B cell (primary cell): ENCODE data around the gene PDK2. TPM values are rescaled to one million over a fixed set of nuclear protein-coding genes. Genes with fewer than 3 reads are reported as not detected.

ENCODE experiments used
- ATAC-seq: fragments of 200-7000 bp; cut with Tn5 transposase; one replicate; pipeline ENCODE4 v1.10.0; 2021; ENCODE audit warnings: low read depth, mild to moderate bottlenecking, moderate number of reproducible peaks, moderate library complexity
- CTCF ChIA-PET: fragments of 350-600 bp; sonication (Branson Sonifier 250); formaldehyde crosslinking; loops from one replicate; lab custom pipeline; 2021; ENCODE audit warnings: antibody characterized with exemption, inconsistent platforms; lab: Charles Lee
- POLR2A ChIA-PET: fragments of 350-600 bp; sonication (Branson Sonifier 250); formaldehyde crosslinking; loops from one replicate; lab custom pipeline; 2021; ENCODE audit warnings: antibody characterized with exemption; lab: Charles Lee
- DNase-seq: peaks from one replicate; pipeline ENCODE4 v3.0.0; 2013
- H2AFZ ChIP-seq: 2 replicates; pipeline ENCODE4 v1.6.1; 2012; ENCODE audit warnings: mild to moderate bottlenecking, low read depth, low read length; ENCODE audit not compliant: insufficient read depth, poor library complexity, severe bottlenecking
- H3K27ac ChIP-seq, 2 donors: 1 replicate in 1 of 2; 2 replicates in 1 of 2; pipeline ENCODE4 v1.5.1; 2012 to 2013; ENCODE audit warnings: low read length in 2 of 2, mild to moderate bottlenecking in 2 of 2, moderate library complexity in 1 of 2
- H3K27me3 ChIP-seq, 4 experiments: fragments of 200-600 bp in 1 of 4; sonication (generic) in 1 of 4; replicated peaks in 1 of 4; 1 replicate in 2 of 4; 2 replicates in 2 of 4; pipeline versions ENCODE4 v1.6.1 to v1.7.0; 2013 to 2016; ENCODE audit warnings: low read length in 3 of 4, mild to moderate bottlenecking in 2 of 4, mixed read lengths in 1 of 4, moderate library complexity in 1 of 4; ENCODE audit not compliant: insufficient read depth in 4 of 4, control insufficient read depth in 3 of 4; ENCODE audit errors: control extremely low read depth in 1 of 4
- H3K36me3 ChIP-seq, 2 experiments: replicated peaks in 1 of 2; 1 replicate in 1 of 2; 2 replicates in 1 of 2; pipeline versions ENCODE4 v1.6.1 to v1.7.1; 2013; ENCODE audit warnings: low read length in 1 of 2; ENCODE audit not compliant: insufficient read depth in 2 of 2, control insufficient read depth in 1 of 2; ENCODE audit errors: control extremely low read depth in 1 of 2, extremely low read depth in 1 of 2
- H3K4me1 ChIP-seq, 2 donors: fragments of 200-600 bp in 1 of 2; sonication (generic) in 1 of 2; 1 replicate in 1 of 2; 2 replicates in 1 of 2; pipeline versions ENCODE4 v1.5.1 to v1.6.1; 2013 to 2017; ENCODE audit warnings: low read length in 2 of 2; ENCODE audit not compliant: control insufficient read depth in 2 of 2, insufficient read depth in 2 of 2
- H3K4me2 ChIP-seq: replicated peaks from 2 replicates; pipeline ENCODE3; 2012; ENCODE audit warnings: mild to moderate bottlenecking, low read depth, low read length; ENCODE audit not compliant: poor library complexity, severe bottlenecking
- H3K4me3 ChIP-seq, 5 experiments: fragments of 200-600 bp in 1 of 5; sonication (generic) in 1 of 5; 1 replicate in 3 of 5; 2 replicates in 2 of 5; pipeline versions ENCODE4 v1.5.1 to v1.7.0; 2011 to 2016; ENCODE audit warnings: low read length in 4 of 5, mild to moderate bottlenecking in 4 of 5, low read depth in 2 of 5, control low read depth in 1 of 5, moderate library complexity in 1 of 5; ENCODE audit not compliant: insufficient read depth in 1 of 5; ENCODE audit errors: control extremely low read depth in 1 of 5, extremely low read depth in 1 of 5
- H3K79me2 ChIP-seq: fragments of 200-600 bp; sonication (generic); one replicate; pipeline ENCODE4 v1.6.0; 2016; ENCODE audit warnings: low read length; ENCODE audit not compliant: control insufficient read depth, insufficient read depth
- H3K9ac ChIP-seq: fragments of 200-600 bp; sonication (generic); 2 replicates; pipeline ENCODE4 v1.6.1; 2017; ENCODE audit warnings: mild to moderate bottlenecking, low read length, moderate library complexity
- H3K9me3 ChIP-seq, 3 donors: one replicate each; pipeline versions ENCODE4 v1.6.1 to v1.7.1; 2013; ENCODE audit warnings: low read length in 2 of 3; ENCODE audit not compliant: control insufficient read depth in 2 of 3, insufficient read depth in 1 of 3; ENCODE audit errors: control extremely low read depth in 1 of 3
- H4K20me1 ChIP-seq: 2 replicates; pipeline ENCODE4 v1.6.0; 2012; ENCODE audit warnings: mild to moderate bottlenecking, low read length; ENCODE audit not compliant: insufficient read depth, control insufficient read depth, poor library complexity, severe bottlenecking
- H3K27ac Mint-ChIP-seq: one replicate; pipeline ENCODE4 v1.8.0; 2021; ENCODE audit warnings: mixed read lengths
- H3K27me3 Mint-ChIP-seq: one replicate; pipeline ENCODE4 v1.8.0; 2021; ENCODE audit warnings: mixed read lengths
- H3K4me1 Mint-ChIP-seq: one replicate; pipeline ENCODE4 v1.8.0; 2021; ENCODE audit warnings: mixed read lengths
- H3K4me3 Mint-ChIP-seq: one replicate; pipeline ENCODE4 v1.8.0; 2021; ENCODE audit warnings: mixed read lengths
- H3K9me3 Mint-ChIP-seq: one replicate; pipeline ENCODE4 v1.8.0; 2022; ENCODE audit warnings: mixed read lengths; ENCODE audit not compliant: insufficient read depth
- EZH2 ChIP-seq: IDR thresholded peaks from 2 replicates; pipeline ENCODE4 v1.6.1; 2012; ENCODE audit warnings: borderline replicate concordance, low read depth, mild to moderate bottlenecking, moderate library complexity, low read length; ENCODE audit not compliant: insufficient read depth, poor library complexity, severe bottlenecking
- WGBS: methylation state at CpG from one replicate; pipeline ENCODE4 v1.1.5; 2013; ENCODE audit warnings: missing lambda C conversion rate; ENCODE audit not compliant: insufficient coverage; 5-methylcytosine and 5-hydroxymethylcytosine counted together
- intact Hi-C: fragments of 100-400 bp; cut with micrococcal nuclease; formaldehyde crosslinking; loops from one replicate; pipeline ENCODE4 v1.10.0; 2022
- polyA plus RNA-seq: library from polyadenylated mRNA; depleted of rRNA; stranded (reverse); fragments of >200 nt; gene quantifications from 2 replicates; pipeline ENCODE4 v1.2.3, GENCODE V29; 2012
- total RNA-seq, 2 donors: library from RNA; stranded (reverse); fragments of 120-200 nt in 1 of 2; gene quantifications; 1 replicate in 1 of 2; 2 replicates in 1 of 2; pipeline versions ENCODE4 v1.2.3 to v1.2.4, GENCODE V29; 2013 to 2022
- TF ChIP-seq, protein P1 (sequence below): fragments of 200-600 bp; IDR thresholded peaks from one replicate; pipeline ENCODE4 v1.8.0; 2022; ENCODE audit warnings: antibody characterized with exemption, mild to moderate bottlenecking

Gene PDK2
- total and polyA plus RNA-seq, 2 donors (not counting 1 experiment from before 2014, with no cell fraction given): 35.2 to 73.2 TPM

DNA sequence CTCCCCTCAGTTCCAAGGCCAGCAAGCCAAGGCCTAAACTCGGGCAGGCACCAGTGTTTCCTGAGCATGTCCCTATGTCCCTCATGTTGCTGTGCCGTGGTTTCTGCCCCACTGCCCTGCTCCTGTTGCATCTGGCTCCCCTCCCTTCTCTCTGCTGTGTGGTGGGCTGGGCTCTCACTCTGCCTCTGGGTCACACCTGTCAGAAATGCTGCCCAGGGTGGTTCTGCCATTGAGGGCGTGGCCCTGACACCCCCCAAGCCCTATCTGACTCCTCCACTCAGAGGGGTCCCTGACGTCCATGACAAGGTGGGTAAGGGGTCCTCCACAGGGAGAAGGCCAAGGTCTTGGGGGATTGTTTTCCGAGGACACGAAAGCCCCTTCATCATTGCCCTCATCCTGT, 48.5 kb upstream of the PDK2 start:
- POLR2A ChIA-PET: no interaction called here
- intact Hi-C loops: no loop called here
- H3K9ac ChIP-seq: no peak overlapping the region

DNA sequence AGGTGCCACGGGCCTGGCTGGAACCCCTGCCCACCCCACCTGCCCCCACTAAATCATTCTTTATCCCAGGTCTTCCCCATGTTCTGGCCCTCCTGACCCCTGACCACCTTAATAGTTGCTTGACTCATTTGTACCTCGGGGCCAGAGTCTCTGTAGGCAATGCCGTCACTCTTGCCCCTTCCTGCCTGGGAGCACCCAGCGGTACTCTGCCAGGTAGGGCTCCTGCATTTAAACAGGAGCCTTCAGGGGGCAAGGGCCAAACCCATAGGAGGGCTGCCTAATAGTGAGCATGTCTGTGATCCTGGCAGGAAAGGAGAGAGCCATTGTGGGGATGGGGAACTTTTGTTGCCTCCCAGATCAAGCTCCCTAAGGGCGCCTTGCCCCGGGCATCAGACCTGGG, 48.1 kb upstream of the PDK2 start:
- H3K9me3 ChIP-seq: no peaks in the 10 kb centered on the region
- no peaks in the 10 kb centered on the region for H4K20me1 ChIP-seq
- intact Hi-C loops: no loop called here
- TF ChIP-seq, protein P1, sequence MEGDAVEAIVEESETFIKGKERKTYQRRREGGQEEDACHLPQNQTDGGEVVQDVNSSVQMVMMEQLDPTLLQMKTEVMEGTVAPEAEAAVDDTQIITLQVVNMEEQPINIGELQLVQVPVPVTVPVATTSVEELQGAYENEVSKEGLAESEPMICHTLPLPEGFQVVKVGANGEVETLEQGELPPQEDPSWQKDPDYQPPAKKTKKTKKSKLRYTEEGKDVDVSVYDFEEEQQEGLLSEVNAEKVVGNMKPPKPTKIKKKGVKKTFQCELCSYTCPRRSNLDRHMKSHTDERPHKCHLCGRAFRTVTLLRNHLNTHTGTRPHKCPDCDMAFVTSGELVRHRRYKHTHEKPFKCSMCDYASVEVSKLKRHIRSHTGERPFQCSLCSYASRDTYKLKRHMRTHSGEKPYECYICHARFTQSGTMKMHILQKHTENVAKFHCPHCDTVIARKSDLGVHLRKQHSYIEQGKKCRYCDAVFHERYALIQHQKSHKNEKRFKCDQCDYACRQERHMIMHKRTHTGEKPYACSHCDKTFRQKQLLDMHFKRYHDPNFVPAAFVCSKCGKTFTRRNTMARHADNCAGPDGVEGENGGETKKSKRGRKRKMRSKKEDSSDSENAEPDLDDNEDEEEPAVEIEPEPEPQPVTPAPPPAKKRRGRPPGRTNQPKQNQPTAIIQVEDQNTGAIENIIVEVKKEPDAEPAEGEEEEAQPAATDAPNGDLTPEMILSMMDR: no peak
- no peak for TF ChIP-seq EZH2
- no peaks in the 10 kb centered on the region for H3K9me3 Mint-ChIP-seq
- WGBS: 85% methylated on average over 6 of the region's 6 CpGs
- peaks cover 0 to 28% (median 6%) of the 10 kb centered on the region in 4 experiments for H3K27me3 ChIP-seq
- H3K4me1 ChIP-seq: no peaks in the 10 kb centered on the region
- peaks cover 45% of the 10 kb centered on the region for H3K27me3 Mint-ChIP-seq
- CTCF ChIA-PET: no interaction called here
- no peak overlapping the region for H3K27ac Mint-ChIP-seq
- no peaks in the 10 kb centered on the region for H3K36me3 ChIP-seq
- no peak overlapping the region for H3K27ac ChIP-seq
- ATAC-seq (no peak), DNase-seq (no peak)
- H3K4me1 Mint-ChIP-seq: no peaks in the 10 kb centered on the region
- POLR2A ChIA-PET: no interaction called here
- no peak overlapping the region for H3K4me3 ChIP-seq
- no peak overlapping the region for H3K4me2 ChIP-seq
- no peak overlapping the region for H3K9ac ChIP-seq
- no peak overlapping the region for H2AFZ ChIP-seq
- H3K4me3 Mint-ChIP-seq: no peak overlapping the region
- H3K79me2 ChIP-seq: no peaks in the 10 kb centered on the region

More for the DNA sequence above, 48.5 kb upstream of the PDK2 start:
- Histone ChIP-seq H3K36me3 (no peaks in the 10 kb centered on the region), H3K79me2 (no peaks in the 10 kb centered on the region), H4K20me1 (no peaks in the 10 kb centered on the region), H3K9me3 (no peaks in the 10 kb centered on the region), H3K4me2 (no peak overlapping the region), H3K27me3 (peaks cover 0 to 28% (median 6%) of the 10 kb centered on the region in 4 experiments), H3K4me1 (no peaks in the 10 kb centered on the region), H3K27ac (no peak overlapping the region), H3K4me3 (no peak overlapping the region), H2AFZ (no peak overlapping the region)
- ATAC-seq: no peak
- Mint-ChIP-seq H3K27ac (no peak overlapping the region), H3K9me3 (no peaks in the 10 kb centered on the region), H3K27me3 (peaks cover 49% of the 10 kb centered on the region), H3K4me1 (no peaks in the 10 kb centered on the region), H3K4me3 (no peak overlapping the region)
- CTCF ChIA-PET: interaction anchor here (1.5 kb wide), 1 partner anchor 15 kb away, joined by 7 read pairs; no protein-coding TSS in a partner anchor
- DNase-seq: no peak
- TF ChIP-seq EZH2: no peak
- 87% methylated on average over 4 of the region's 6 CpGs for whole genome bisulfite sequencing
